ENCODE results near the gene CNPY3. TPM values are rescaled to one million over a fixed set of nuclear protein-coding genes. Genes with fewer than 3 reads are reported as not detected.

Gene CNPY3
- total and polyA plus RNA-seq, 2 of the 13 experiments (the other 11 are each of a cell fraction or from before 2014, with no cell fraction given) = 42.3 to 60.2 TPM

- no peak for TF ChIP-seq DZIP1 (CRISPR knock-in tag; IDR thresholded peaks at IDR 0.05)
- peak; percentile 32 for TF ChIP-seq TBL1XR1 (IDR thresholded peaks at IDR 0.05; ENCODE audit: borderline replicate concordance, low read length, partially characterized antibody)
- no peak for TF ChIP-seq PRDM4 (CRISPR knock-in tag; IDR thresholded peaks at IDR 0.05; ENCODE audit: borderline replicate concordance)
- TF ChIP-seq TRAFD1 (CRISPR knock-in tag; IDR thresholded peaks at IDR 0.05; ENCODE audit: borderline replicate concordance) = no peak
- TF ChIP-seq RFXAP (CRISPR knock-in tag; IDR thresholded peaks at IDR 0.05; ENCODE audit: borderline replicate concordance) = peak; percentile 73
- TF ChIP-seq ZSCAN29 (CRISPR knock-in tag; conservative IDR thresholded peaks at IDR 0.05) = peak; percentile 89
- peak; percentile 34; the same call in 1 of the 2 replicates for TF ChIP-seq GATAD1 (CRISPR knock-in tag; IDR thresholded peaks at IDR 0.05)
- peak; percentile 87; the same call in 1 of the 2 replicates for TF ChIP-seq ZNF292 (CRISPR knock-in tag; IDR thresholded peaks at IDR 0.05; ENCODE audit: borderline replicate concordance, low read depth)
- peak; percentile 52; the same call in 1 of the 2 replicates for TF ChIP-seq PATZ1 (CRISPR knock-in tag; IDR thresholded peaks at IDR 0.05)
- TF ChIP-seq ZNF124 (CRISPR knock-in tag; IDR thresholded peaks at IDR 0.05) = 0 out of 2 replicates have a peak, but pooled peaks have one; percentile 92
- TF ChIP-seq NR2F1 (CRISPR knock-in tag; IDR thresholded peaks at IDR 0.05) = peak in 1 of 2 experiments; percentile 69; a peak in 2 of 4 replicates
- TF ChIP-seq STAT6 (CRISPR knock-in tag; IDR thresholded peaks at IDR 0.05; ENCODE audit: borderline replicate concordance) = no peak
- no peak for TF ChIP-seq ISX (CRISPR knock-in tag; conservative IDR thresholded peaks at IDR 0.05)
- TF ChIP-seq ZNF253 (CRISPR knock-in tag; IDR thresholded peaks at IDR 0.05; ENCODE audit: borderline replicate concordance) = no peak
- TF ChIP-seq RFX5 (IDR thresholded peaks at IDR 0.05; ENCODE audit: low read depth, low read length) = no peak
Measured at GRCh38 chr6:42938987-42939809, 9.9 kb downstream of the CNPY3 start (continued).
